DND-41 (cell line): ENCODE results near the gene EPC1.
A peak's percentile ranks its signal among the peaks of the same experiment; 100 is the strongest.
"Not testable (repeated sequence)": the region's sequence is repeated elsewhere in the genome, so short reads cannot be mapped to it uniquely, and the experiment has no call there.

Experiments
- ATAC-seq: fragments of 200-7000 bp; cut with Tn5 transposase; 3 replicates; pipeline ENCODE4 v1.9.1; 2021; ENCODE audit warnings: low read depth; ENCODE audit not compliant: insufficient read depth
- DNase-seq: peaks from one replicate; pipeline ENCODE4 v3.0.0-alpha.2; 2020
- H2AFZ ChIP-seq: 2 replicates; pipeline ENCODE4 v1.6.0; 2012; ENCODE audit warnings: low read depth, low read length
- H3K27ac ChIP-seq: 2 replicates; pipeline ENCODE4 v1.5.1; 2012; ENCODE audit warnings: low read length, inconsistent platforms
- H3K27me3 ChIP-seq: fragments of 200-600 bp; sonication (generic); 2 replicates; pipeline ENCODE4 v1.6.0; 2012; ENCODE audit warnings: low read length, mild to moderate bottlenecking, inconsistent platforms; ENCODE audit not compliant: insufficient read depth, poor library complexity
- H3K36me3 ChIP-seq: 2 replicates; pipeline ENCODE4 v1.5.1; 2012; ENCODE audit warnings: low read length, inconsistent platforms; ENCODE audit not compliant: insufficient read depth
- H3K4me1 ChIP-seq: 2 replicates; pipeline ENCODE4 v1.5.1; 2012; ENCODE audit warnings: mild to moderate bottlenecking, low read length; ENCODE audit not compliant: insufficient read depth
- H3K4me2 ChIP-seq: 2 replicates; pipeline ENCODE4 v1.6.0; 2012; ENCODE audit warnings: mild to moderate bottlenecking, moderate library complexity, low read length, inconsistent platforms; ENCODE audit not compliant: insufficient read depth
- H3K4me3 ChIP-seq, 2 experiments: fragments of 200-600 bp in 1 of 2; shearing (Covaris generic) in 1 of 2; 2 replicates each; pipeline ENCODE4 v1.5.1; 2012 to 2016; ENCODE audit warnings: inconsistent platforms in 2 of 2, low read length in 2 of 2, mild to moderate bottlenecking in 2 of 2, low read depth in 1 of 2, moderate library complexity in 1 of 2
- H3K79me2 ChIP-seq: 2 replicates; pipeline ENCODE4 v1.6.0; 2012; ENCODE audit warnings: low read length, inconsistent platforms; ENCODE audit not compliant: insufficient read depth
- H3K9ac ChIP-seq: 2 replicates; pipeline ENCODE4 v1.6.0; 2012; ENCODE audit warnings: low read depth, mild to moderate bottlenecking, inconsistent platforms, low read length, moderate library complexity
- H3K9me3 ChIP-seq: 2 replicates; pipeline ENCODE4 v1.5.1; 2012; ENCODE audit warnings: low read length, moderate library complexity, mild to moderate bottlenecking, inconsistent platforms; ENCODE audit not compliant: insufficient read depth, severe bottlenecking
- H4K20me1 ChIP-seq: 2 replicates; pipeline ENCODE4 v1.6.0; 2012; ENCODE audit warnings: low read length; ENCODE audit not compliant: insufficient read depth
- CTCF ChIP-seq: IDR thresholded peaks from 2 replicates; pipeline ENCODE4 v1.5.1; 2012; ENCODE audit warnings: borderline replicate concordance, low read length, moderate library complexity, mild to moderate bottlenecking; ENCODE audit not compliant: poor library complexity, severe bottlenecking; ENCODE audit errors: extremely low read depth
- EZH2 ChIP-seq: IDR thresholded peaks from 3 replicates; pipeline ENCODE4 v1.6.1; 2012; ENCODE audit warnings: borderline replicate concordance, low read depth, mild to moderate bottlenecking, moderate library complexity, low read length, inconsistent platforms; ENCODE audit not compliant: severe bottlenecking

Gene EPC1

GRCh38 chr10:32256613-32257437 is 90.1 kb downstream of the EPC1 start:
- no peak overlapping the region for H3K27ac ChIP-seq
- no peaks in the 10 kb centered on the region for H3K79me2 ChIP-seq
- H4K20me1 ChIP-seq: no peaks in the 10 kb centered on the region
- H3K36me3 ChIP-seq: no peaks in the 10 kb centered on the region
- no peak overlapping the region for H3K9ac ChIP-seq
- TF ChIP-seq EZH2 (no peak), CTCF (peak; percentile 93)
- ATAC-seq (peak; percentile 79), DNase-seq (peak; percentile 64)
- H2AFZ ChIP-seq: peak overlapping the region; percentile 67
- H3K9me3 ChIP-seq: no peaks in the 10 kb centered on the region
- no peak overlapping the region for H3K4me3 ChIP-seq
- no peaks in the 10 kb centered on the region for H3K27me3 ChIP-seq
- H3K4me2 ChIP-seq: peak overlapping the region; percentile 25; the same call in 1 of the 2 replicates
- H3K4me1 ChIP-seq: peaks cover 8% of the 10 kb centered on the region; the same call in 1 of the 2 replicates

GRCh38 chr10:32253821-32254220 is 93.1 kb downstream of the EPC1 start:
- Histone ChIP-seq H3K36me3 (no peaks in the 10 kb centered on the region), H3K4me3 (no peak overlapping the region), H2AFZ (no peak overlapping the region), H3K79me2 (no peaks in the 10 kb centered on the region), H3K4me1 (peaks cover 8% of the 10 kb centered on the region; the same call in 1 of the 2 replicates), H3K9me3 (no peaks in the 10 kb centered on the region), H3K27ac (no peak overlapping the region), H3K9ac (no peak overlapping the region), H4K20me1 (no peaks in the 10 kb centered on the region), H3K27me3 (no peaks in the 10 kb centered on the region), H3K4me2 (no peak overlapping the region)
- TF ChIP-seq EZH2: no peak
- no peak for TF ChIP-seq CTCF
- no peak for DNase-seq
- ATAC-seq: no peak

GRCh38 chr10:32253276-32253675 is 93.7 kb downstream of the EPC1 start:
- H4K20me1 ChIP-seq: no peaks in the 10 kb centered on the region
- H3K9ac ChIP-seq: no peak overlapping the region
- no peak for ATAC-seq
- H2AFZ ChIP-seq: no peak overlapping the region
- H3K27ac ChIP-seq: no peak overlapping the region
- no peak overlapping the region for H3K4me2 ChIP-seq
- no peaks in the 10 kb centered on the region for H3K36me3 ChIP-seq
- H3K4me3 ChIP-seq: no peak overlapping the region
- no peak for DNase-seq
- peaks cover 8% of the 10 kb centered on the region; the same call in 1 of the 2 replicates for H3K4me1 ChIP-seq
- no peak for TF ChIP-seq CTCF
- no peak for TF ChIP-seq EZH2
- H3K79me2 ChIP-seq: no peaks in the 10 kb centered on the region
- no peaks in the 10 kb centered on the region for H3K9me3 ChIP-seq
- no peaks in the 10 kb centered on the region for H3K27me3 ChIP-seq

- not testable (repeated sequence) for H3K27me3 ChIP-seq, H3K9me3 ChIP-seq, H3K36me3 ChIP-seq, H3K27ac ChIP-seq, H3K9ac ChIP-seq, H3K4me2 ChIP-seq, H4K20me1 ChIP-seq, H3K4me3 ChIP-seq, H3K79me2 ChIP-seq, DNase-seq, H3K4me1 ChIP-seq, H2AFZ ChIP-seq
- peak; percentile 44; the same call in 2 of the 3 replicates for ATAC-seq
Observed at GRCh38 chr10:32250489-32250888, 96.5 kb downstream of the EPC1 start.
